SK-N-SH (cell line): ENCODE measurements around the gene TRPV6. TPM values are rescaled to one million over a fixed set of nuclear protein-coding genes. Genes with fewer than 3 reads are reported as not detected.

Source experiments
- CTCF ChIA-PET: fragments of 300-600, 350-600 bp; formaldehyde crosslinking; extraction: SDS; loops from one replicate; lab custom pipeline; 2021; lab: Yijun Ruan, JAX
- POLR2A ChIA-PET: fragments of 350-600 bp; sonication (Branson Sonifier 250); formaldehyde crosslinking; extraction: SDS; loops from one replicate; lab custom pipeline; 2020; ENCODE audit warnings: antibody characterized with exemption, inconsistent platforms; lab: Yijun Ruan, JAX
- DNase-seq: peaks from one replicate; pipeline ENCODE4 v3.0.0; 2012
- H2AFZ ChIP-seq: fragments of 200-600 bp; sonication (generic); 2 replicates; pipeline ENCODE4 v1.8.1; 2016; ENCODE audit warnings: antibody characterized with exemption, mild to moderate bottlenecking, low read depth
- H3F3A ChIP-seq: fragments of 200-600 bp; sonication (generic); replicated peaks from 2 replicates; pipeline ENCODE3; 2016; ENCODE audit warnings: antibody characterized with exemption, mild to moderate bottlenecking; ENCODE audit not compliant: insufficient read depth
- H3K27ac ChIP-seq, 2 experiments: fragments of 200-500 bp in 1 of 2; fragments of 200-600 bp in 1 of 2; sonication (Bioruptor generic) in 1 of 2; sonication (generic), shearing (Covaris generic) in 1 of 2; 2 replicates each; pipeline versions ENCODE4 v1.5.1 to v1.6.1; 2014 to 2016; ENCODE audit warnings: low read depth in 2 of 2, inconsistent platforms in 1 of 2, low read length in 1 of 2, mild to moderate bottlenecking in 1 of 2, mixed read lengths in 1 of 2
- H3K27me3 ChIP-seq: fragments of 200-600 bp; sonication (generic), shearing (Covaris generic); 2 replicates; pipeline ENCODE4 v1.6.1; 2016; ENCODE audit warnings: mixed run types; ENCODE audit not compliant: insufficient read depth
- H3K36me3 ChIP-seq, 2 experiments: fragments of 200-500 bp in 1 of 2; fragments of 200-600 bp in 1 of 2; sonication (Bioruptor generic) in 1 of 2; sonication (generic) in 1 of 2; replicated peaks in 1 of 2; 2 replicates each; pipeline versions ENCODE3 to v1.5.1; 2014 to 2016; ENCODE audit warnings: low read length in 1 of 2, mild to moderate bottlenecking in 1 of 2; ENCODE audit not compliant: insufficient read depth in 2 of 2, control insufficient read depth in 1 of 2
- H3K4me1 ChIP-seq, 2 experiments: fragments of 200-500 bp in 1 of 2; fragments of 200-600 bp in 1 of 2; sonication (Bioruptor generic) in 1 of 2; sonication (generic), shearing (Covaris generic) in 1 of 2; 2 replicates each; pipeline versions ENCODE4 v1.5.1 to v1.6.1; 2014 to 2016; ENCODE audit warnings: low read depth in 1 of 2, low read length in 1 of 2, mixed run types in 1 of 2; ENCODE audit not compliant: insufficient read depth in 2 of 2, control insufficient read depth in 1 of 2
- H3K4me2 ChIP-seq: fragments of 200-600 bp; sonication (generic), shearing (Covaris generic); 2 replicates; pipeline ENCODE4 v1.6.1; 2017; ENCODE audit warnings: mixed run types
- H3K4me3 ChIP-seq, 2 experiments: fragments of 200-500 bp in 1 of 2; fragments of 200-600 bp in 1 of 2; sonication (Bioruptor generic) in 1 of 2; sonication (generic), shearing (Covaris generic) in 1 of 2; 2 replicates each; pipeline versions ENCODE4 v1.5.1 to v1.8.1; 2014 to 2016; ENCODE audit warnings: low read depth in 2 of 2, inconsistent platforms in 1 of 2, low read length in 1 of 2, mild to moderate bottlenecking in 1 of 2, mixed read lengths in 1 of 2, moderate library complexity in 1 of 2
- H3K79me2 ChIP-seq: fragments of 200-600 bp; sonication (generic); 2 replicates; pipeline ENCODE4 v1.8.1; 2017; ENCODE audit warnings: mild to moderate bottlenecking; ENCODE audit not compliant: insufficient read depth
- H3K9ac ChIP-seq: fragments of 200-600 bp; sonication (generic); 2 replicates; pipeline ENCODE4 v1.6.1; 2017; ENCODE audit warnings: mixed run types
- H3K9me2 ChIP-seq: fragments of 200-600 bp; sonication (generic); 2 replicates; pipeline ENCODE4 v1.6.1; 2017; ENCODE audit warnings: mixed run types
- H3K9me3 ChIP-seq: fragments of 200-600 bp; sonication (generic); 2 replicates; pipeline ENCODE4 v1.6.1; 2017; ENCODE audit warnings: mixed run types, mild to moderate bottlenecking, moderate library complexity
- H4K20me1 ChIP-seq: fragments of 200-600 bp; sonication (generic); 2 replicates; pipeline ENCODE4 v1.6.1; 2017; ENCODE audit warnings: mild to moderate bottlenecking, mixed run types; ENCODE audit not compliant: insufficient read depth
- ELF1 ChIP-seq: IDR thresholded peaks from 2 replicates; pipeline ENCODE4 v1.4.0; 2012
- EP300 ChIP-seq, 2 experiments: IDR thresholded peaks; 2 replicates each; pipeline versions ENCODE4 v1.4.0 to v1.6.1; 2012; ENCODE audit warnings: borderline replicate concordance in 1 of 2, low read depth in 1 of 2, low read length in 1 of 2
- FOSL2 ChIP-seq: IDR thresholded peaks from 2 replicates; pipeline ENCODE4 v1.4.0; 2012; ENCODE audit warnings: low read depth, mild to moderate bottlenecking, moderate library complexity, borderline replicate concordance
- MEF2A ChIP-seq: IDR thresholded peaks from 2 replicates; pipeline ENCODE4 v1.4.0; 2012; ENCODE audit warnings: low read depth, borderline replicate concordance
- NFIC ChIP-seq: IDR thresholded peaks from 2 replicates; pipeline ENCODE4 v1.4.0; 2012; ENCODE audit warnings: borderline replicate concordance
- RAD21 ChIP-seq: IDR thresholded peaks from 2 replicates; pipeline ENCODE4 v1.6.1; 2012; ENCODE audit warnings: mild to moderate bottlenecking, low read length
- RXRA ChIP-seq: IDR thresholded peaks from 2 replicates; pipeline ENCODE4 v1.4.0; 2012; ENCODE audit warnings: low read depth, mild to moderate bottlenecking, borderline replicate concordance
- SMC3 ChIP-seq: IDR thresholded peaks from 2 replicates; pipeline ENCODE4 v1.6.1; 2012; ENCODE audit warnings: low read depth, low read length, improper control_type of control experiment
- WGBS: methylation state at CpG from one replicate; pipeline ENCODE4 v1.1.6; 2017; ENCODE audit warnings: low lambda C conversion rate; 5-methylcytosine and 5-hydroxymethylcytosine counted together
- polyA plus RNA-seq, 3 experiments: library from polyadenylated mRNA; depleted of rRNA; stranded (reverse); fragments of >200 nt; gene quantifications; 2 replicates each; pipeline ENCODE4 v1.2.3, GENCODE V29; 2012
- TF ChIP-seq, protein P1 (sequence below): IDR thresholded peaks from 2 replicates; pipeline ENCODE4 v1.6.1; 2012; ENCODE audit warnings: mild to moderate bottlenecking, low read depth, low read length, moderate library complexity
- TF ChIP-seq, protein P2 (sequence below): IDR thresholded peaks from 2 replicates; pipeline ENCODE4 v1.4.0; 2012; ENCODE audit warnings: low read depth, borderline replicate concordance
- TF ChIP-seq, protein P3 (sequence below): IDR thresholded peaks from 2 replicates; pipeline ENCODE4 v1.4.0; 2012; ENCODE audit warnings: low read depth
- TF ChIP-seq, protein P4 (sequence below): IDR thresholded peaks from 2 replicates; pipeline ENCODE4; 2012

The TRPV6 gene
- polyA plus RNA-seq, 1 of the 3 experiments (the other 2 are of a cell fraction): not detected

DNA sequence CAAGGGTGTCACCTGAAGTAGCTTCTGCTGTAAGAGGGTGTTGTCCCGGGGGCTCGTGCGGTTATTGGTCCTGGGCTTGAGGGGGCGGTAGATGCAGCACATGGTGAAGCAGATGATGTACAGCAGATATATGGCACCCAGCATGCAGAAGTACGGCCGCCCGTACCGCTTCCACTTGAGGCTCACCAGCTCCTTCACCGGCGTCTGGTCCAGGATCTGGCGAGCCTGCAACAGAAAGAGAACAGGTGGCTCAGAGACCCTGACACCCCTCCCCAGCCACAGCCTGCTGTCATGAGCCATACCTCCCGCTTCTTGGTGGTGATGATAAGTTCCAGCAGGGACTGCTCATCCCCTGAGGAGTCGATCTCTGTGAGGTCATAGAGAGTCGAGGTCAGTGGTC is 10.1 kb downstream of the TRPV6 start:
- no peak for TF ChIP-seq FOSL2
- H3K4me3 ChIP-seq: no peak overlapping the region
- no peak overlapping the region for H2AFZ ChIP-seq
- H3F3A ChIP-seq: no peaks in the 10 kb centered on the region
- no peaks in the 10 kb centered on the region for H3K36me3 ChIP-seq
- no peaks in the 10 kb centered on the region for H3K9me2 ChIP-seq
- H3K9me3 ChIP-seq: no peaks in the 10 kb centered on the region
- POLR2A ChIA-PET: no interaction called here
- H3K4me2 ChIP-seq: no peak overlapping the region
- H3K4me1 ChIP-seq: no peaks in the 10 kb centered on the region
- no peak overlapping the region for H3K9ac ChIP-seq
- H3K27ac ChIP-seq: no peak overlapping the region
- no peak for DNase-seq
- WGBS: 24% methylated on average over 13 of the region's 14 CpGs
- H4K20me1 ChIP-seq: no peaks in the 10 kb centered on the region
- CTCF ChIA-PET: interaction anchor here (10.7 kb wide), 1 partner anchor 7 kb away, joined by 120 read pairs; no protein-coding TSS in a partner anchor
- H3K27me3 ChIP-seq: peaks cover 46% of the 10 kb centered on the region; the same call in 1 of the 2 replicates
- H3K79me2 ChIP-seq: no peaks in the 10 kb centered on the region

- POLR2A ChIA-PET: no interaction called here
- Histone ChIP-seq H4K20me1 (no peaks in the 10 kb centered on the region), H3K4me1 (no peaks in the 10 kb centered on the region), H3K79me2 (no peaks in the 10 kb centered on the region)
- TF ChIP-seq, protein P1, sequence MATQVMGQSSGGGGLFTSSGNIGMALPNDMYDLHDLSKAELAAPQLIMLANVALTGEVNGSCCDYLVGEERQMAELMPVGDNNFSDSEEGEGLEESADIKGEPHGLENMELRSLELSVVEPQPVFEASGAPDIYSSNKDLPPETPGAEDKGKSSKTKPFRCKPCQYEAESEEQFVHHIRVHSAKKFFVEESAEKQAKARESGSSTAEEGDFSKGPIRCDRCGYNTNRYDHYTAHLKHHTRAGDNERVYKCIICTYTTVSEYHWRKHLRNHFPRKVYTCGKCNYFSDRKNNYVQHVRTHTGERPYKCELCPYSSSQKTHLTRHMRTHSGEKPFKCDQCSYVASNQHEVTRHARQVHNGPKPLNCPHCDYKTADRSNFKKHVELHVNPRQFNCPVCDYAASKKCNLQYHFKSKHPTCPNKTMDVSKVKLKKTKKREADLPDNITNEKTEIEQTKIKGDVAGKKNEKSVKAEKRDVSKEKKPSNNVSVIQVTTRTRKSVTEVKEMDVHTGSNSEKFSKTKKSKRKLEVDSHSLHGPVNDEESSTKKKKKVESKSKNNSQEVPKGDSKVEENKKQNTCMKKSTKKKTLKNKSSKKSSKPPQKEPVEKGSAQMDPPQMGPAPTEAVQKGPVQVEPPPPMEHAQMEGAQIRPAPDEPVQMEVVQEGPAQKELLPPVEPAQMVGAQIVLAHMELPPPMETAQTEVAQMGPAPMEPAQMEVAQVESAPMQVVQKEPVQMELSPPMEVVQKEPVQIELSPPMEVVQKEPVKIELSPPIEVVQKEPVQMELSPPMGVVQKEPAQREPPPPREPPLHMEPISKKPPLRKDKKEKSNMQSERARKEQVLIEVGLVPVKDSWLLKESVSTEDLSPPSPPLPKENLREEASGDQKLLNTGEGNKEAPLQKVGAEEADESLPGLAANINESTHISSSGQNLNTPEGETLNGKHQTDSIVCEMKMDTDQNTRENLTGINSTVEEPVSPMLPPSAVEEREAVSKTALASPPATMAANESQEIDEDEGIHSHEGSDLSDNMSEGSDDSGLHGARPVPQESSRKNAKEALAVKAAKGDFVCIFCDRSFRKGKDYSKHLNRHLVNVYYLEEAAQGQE: no peak
- TF ChIP-seq, protein P2, sequence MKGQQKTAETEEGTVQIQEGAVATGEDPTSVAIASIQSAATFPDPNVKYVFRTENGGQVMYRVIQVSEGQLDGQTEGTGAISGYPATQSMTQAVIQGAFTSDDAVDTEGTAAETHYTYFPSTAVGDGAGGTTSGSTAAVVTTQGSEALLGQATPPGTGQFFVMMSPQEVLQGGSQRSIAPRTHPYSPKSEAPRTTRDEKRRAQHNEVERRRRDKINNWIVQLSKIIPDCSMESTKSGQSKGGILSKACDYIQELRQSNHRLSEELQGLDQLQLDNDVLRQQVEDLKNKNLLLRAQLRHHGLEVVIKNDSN: no peak
- TF ChIP-seq, all 33 proteins: peak for 0
- H3K9me3 ChIP-seq: no peaks in the 10 kb centered on the region
- no peaks in the 10 kb centered on the region for H3F3A ChIP-seq
- H3K9ac ChIP-seq: no peak overlapping the region
- H3K4me2 ChIP-seq: no peak overlapping the region
- no peaks in the 10 kb centered on the region for H3K9me2 ChIP-seq
- no peak for DNase-seq
- no peaks in the 10 kb centered on the region for H3K36me3 ChIP-seq
- WGBS: 25% methylated on average over 3 of the region's 6 CpGs
- H3K27me3 ChIP-seq: peaks cover 44% of the 10 kb centered on the region; the same call in 1 of the 2 replicates
- H2AFZ ChIP-seq: no peak overlapping the region
- H3K4me3 ChIP-seq: no peak overlapping the region
- CTCF ChIA-PET: interaction anchor here (2.4 to 10.7 kb wide), 2 partner anchors 7 to 340 kb away, joined by 15 to 120 read pairs; no protein-coding TSS in a partner anchor
- no peak overlapping the region for H3K27ac ChIP-seq
Observed at GRCh38 chr7:142874837-142875236, 10.7 kb downstream of the TRPV6 start.

- no peaks in the 10 kb centered on the region for H3K9me3 ChIP-seq
- TF ChIP-seq ELF1 (no peak), NFIC (no peak), RAD21 (no peak), FOSL2 (no peak), MEF2A (no peak), RXRA (no peak), SMC3 (no peak), EP300 (IDR thresholded peaks at IDR 0.05; ENCODE audit: borderline replicate concordance in 1 of 2, low read depth in 1 of 2, low read length in 1 of 2) (no peak)
- TF ChIP-seq, protein P3, sequence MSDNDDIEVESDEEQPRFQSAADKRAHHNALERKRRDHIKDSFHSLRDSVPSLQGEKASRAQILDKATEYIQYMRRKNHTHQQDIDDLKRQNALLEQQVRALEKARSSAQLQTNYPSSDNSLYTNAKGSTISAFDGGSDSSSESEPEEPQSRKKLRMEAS: no peak
- TF ChIP-seq, protein P4, sequence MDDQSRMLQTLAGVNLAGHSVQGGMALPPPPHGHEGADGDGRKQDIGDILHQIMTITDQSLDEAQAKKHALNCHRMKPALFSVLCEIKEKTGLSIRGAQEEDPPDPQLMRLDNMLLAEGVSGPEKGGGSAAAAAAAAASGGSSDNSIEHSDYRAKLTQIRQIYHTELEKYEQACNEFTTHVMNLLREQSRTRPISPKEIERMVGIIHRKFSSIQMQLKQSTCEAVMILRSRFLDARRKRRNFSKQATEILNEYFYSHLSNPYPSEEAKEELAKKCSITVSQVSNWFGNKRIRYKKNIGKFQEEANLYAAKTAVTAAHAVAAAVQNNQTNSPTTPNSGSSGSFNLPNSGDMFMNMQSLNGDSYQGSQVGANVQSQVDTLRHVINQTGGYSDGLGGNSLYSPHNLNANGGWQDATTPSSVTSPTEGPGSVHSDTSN: no peak
- no peaks in the 10 kb centered on the region for H4K20me1 ChIP-seq
- 42% methylated on average over 7 of the region's 7 CpGs for WGBS
- H3K4me3 ChIP-seq: no peak overlapping the region
- ChIA-PET CTCF (interaction anchor here (2.2 to 10.7 kb wide), 3 partner anchors 6 to 340 kb away, joined by 10 to 120 read pairs (median 15); no protein-coding TSS in a partner anchor), POLR2A (no interaction called here)
- no peaks in the 10 kb centered on the region for H3F3A ChIP-seq
- H3K9me2 ChIP-seq: no peaks in the 10 kb centered on the region
- H3K79me2 ChIP-seq: no peaks in the 10 kb centered on the region
- H3K4me1 ChIP-seq: no peaks in the 10 kb centered on the region
- H3K27ac ChIP-seq: no peak overlapping the region
- no peak for DNase-seq
- no peak overlapping the region for H3K9ac ChIP-seq
- peaks cover 40% of the 10 kb centered on the region; the same call in 1 of the 2 replicates for H3K27me3 ChIP-seq
- no peak overlapping the region for H3K4me2 ChIP-seq
- H2AFZ ChIP-seq: no peak overlapping the region
- no peaks in the 10 kb centered on the region for H3K36me3 ChIP-seq
Observed at GRCh38 chr7:142874409-142874808, 11.1 kb downstream of the TRPV6 start.
